Ammon's horn (tissue), 1 donor: ENCODE measurements around the gene LANCL2.
"Not testable (repeated sequence)": the region's sequence is repeated elsewhere in the genome, so short reads cannot be mapped to it uniquely, and the experiment has no call there.

Source experiments
- DNase-seq: peaks from one replicate; pipeline ENCODE4 v3.0.0-alpha.2; 2016; ENCODE audit warnings: low spot score

LANCL2 gene

GRCh38 chr7:55365205-55365674, at the start of gene LANCL2:
Gene LANCL2, plus strand, starts transcription at chr7:55365337. Its CDS starts 689 bp downstream, at chr7:55366026.
- peak; percentile 74 for DNase-seq

GRCh38 chr7:55325371-55325792, 39.8 kb upstream of the LANCL2 start:
- peak; percentile 22 for DNase-seq

- DNase-seq: no peak
Measured at GRCh38 chr7:55326081-55326835, 38.9 kb upstream of the LANCL2 start.

- peak; percentile 58 for DNase-seq
Measured at GRCh38 chr7:55326945-55327626, 38.1 kb upstream of the LANCL2 start.

GRCh38 chr7:55335151-55335550, 30.0 kb upstream of the LANCL2 start:
- no peak for DNase-seq

GRCh38 chr7:55335786-55336185, 29.4 kb upstream of the LANCL2 start:
- DNase-seq: no peak

- no peak for DNase-seq
Measured at GRCh38 chr7:55336540-55336939, 28.6 kb upstream of the LANCL2 start.

- peak; percentile 33 for DNase-seq
Measured at GRCh38 chr7:55339033-55340000, 25.8 kb upstream of the LANCL2 start.

GRCh38 chr7:55342216-55342871, 22.8 kb upstream of the LANCL2 start:
- DNase-seq: no peak

GRCh38 chr7:55343002-55343781, 21.9 kb upstream of the LANCL2 start:
- DNase-seq: no peak

- no peak for DNase-seq
Measured at GRCh38 chr7:55343860-55344606, 21.1 kb upstream of the LANCL2 start.

- no peak for DNase-seq
Measured at GRCh38 chr7:55344840-55345239, 20.3 kb upstream of the LANCL2 start.

- DNase-seq: no peak
Measured at GRCh38 chr7:55345292-55345691, 19.8 kb upstream of the LANCL2 start.

- peak; percentile 24 for DNase-seq
Measured at GRCh38 chr7:55348502-55348901, 16.6 kb upstream of the LANCL2 start.

GRCh38 chr7:55349121-55349520, 16.0 kb upstream of the LANCL2 start:
- DNase-seq: peak; percentile 38

GRCh38 chr7:55350281-55350680, 14.9 kb upstream of the LANCL2 start:
- DNase-seq: no peak

GRCh38 chr7:55351263-55351662, 13.9 kb upstream of the LANCL2 start:
- no peak for DNase-seq

GRCh38 chr7:55352947-55353273, 12.2 kb upstream of the LANCL2 start:
- DNase-seq: not testable (repeated sequence)

- DNase-seq: no peak
Measured at GRCh38 chr7:55360486-55360885, 4.7 kb upstream of the LANCL2 start.

GRCh38 chr7:55361560-55361959, 3.6 kb upstream of the LANCL2 start:
- no peak for DNase-seq
